GM18951 (cell line): Measurements from ENCODE around the gene DCAF10.
"Not testable (repeated sequence)": the region's sequence is repeated elsewhere in the genome, so short reads cannot be mapped to it uniquely, and the experiment has no call there.

Experiments used
- POLR2A ChIP-seq: IDR thresholded peaks from 4 replicates; pipeline ENCODE4 v1.6.1; 2011; ENCODE audit warnings: mild to moderate bottlenecking; ENCODE audit not compliant: insufficient read length, insufficient read depth; ENCODE audit errors: extremely low read depth
- in situ Hi-C: fragments of 300-500 bp; cut with MboI; formaldehyde crosslinking; loops from one replicate; pipeline ENCODE4 v1.12.0; 2022; ENCODE audit warnings: low sequenced_read_pairs, mixed read lengths, inconsistent platforms; ENCODE audit not compliant: unreplicated experiment

DCAF10 gene

GRCh38 chr9:37859043-37859442 is 58.4 kb downstream of the DCAF10 start:
- no peak for TF ChIP-seq POLR2A
- in situ Hi-C loops = no loop called here

GRCh38 chr9:37862530-37862929 is 61.9 kb downstream of the DCAF10 start:
- in situ Hi-C loops = no loop called here
- TF ChIP-seq POLR2A = no peak

GRCh38 chr9:37870081-37870798 is 69.6 kb downstream of the DCAF10 start:
- in situ Hi-C loops = no loop called here
- TF ChIP-seq POLR2A = no peak

- in situ Hi-C loops = no loop called here
- no peak for TF ChIP-seq POLR2A
Observed at GRCh38 chr9:37870799-37871176, 70.2 kb downstream of the DCAF10 start.

GRCh38 chr9:37873955-37874354 is 73.4 kb downstream of the DCAF10 start:
- in situ Hi-C loops = no loop called here
- TF ChIP-seq POLR2A = no peak

GRCh38 chr9:37876376-37876775 is 75.8 kb downstream of the DCAF10 start:
- in situ Hi-C loops = no loop called here
- no peak for TF ChIP-seq POLR2A

GRCh38 chr9:37880916-37881479 is 80.4 kb downstream of the DCAF10 start:
- in situ Hi-C loops = no loop called here
- TF ChIP-seq POLR2A = no peak

GRCh38 chr9:37887977-37888583 is 87.5 kb downstream of the DCAF10 start:
- in situ Hi-C loops = not testable (repeated sequence)

GRCh38 chr9:37889536-37889935 is 88.9 kb downstream of the DCAF10 start:
- in situ Hi-C loops = no loop called here
- no peak for TF ChIP-seq POLR2A

GRCh38 chr9:37891042-37891441 is 90.4 kb downstream of the DCAF10 start:
- in situ Hi-C loops = not testable (repeated sequence)

GRCh38 chr9:37892063-37892462 is 91.5 kb downstream of the DCAF10 start:
- in situ Hi-C loops = no loop called here
- TF ChIP-seq POLR2A = no peak

GRCh38 chr9:37897665-37898064 is 97.1 kb downstream of the DCAF10 start:
- no peak for TF ChIP-seq POLR2A
- in situ Hi-C loops = no loop called here

- in situ Hi-C loops = no loop called here
Observed at GRCh38 chr9:37899041-37899440, 98.4 kb downstream of the DCAF10 start.

GRCh38 chr9:37902131-37902530 is 101.5 kb downstream of the DCAF10 start:
- in situ Hi-C loops = no loop called here

More at GRCh38 chr9:37899041-37899440, 98.4 kb downstream of the DCAF10 start:
- TF ChIP-seq POLR2A = no peak

More at GRCh38 chr9:37902131-37902530, 101.5 kb downstream of the DCAF10 start:
- no peak for TF ChIP-seq POLR2A
